Activated CD4-positive, alpha-beta T cell treated with anti-CD3 and anti-CD28 coated beads, Interleukin-2, amount 10 ng/mL, durations not matched to agents 7 days and 5 days (primary cell): Measurements from ENCODE around the gene ANKS3. TPM values are rescaled to one million over a fixed set of nuclear protein-coding genes. Genes with fewer than 3 reads are reported as not detected.

Source experiments
- CTCF ChIA-PET: fragments of 350-600 bp; sonication (Branson Sonifier 250); formaldehyde crosslinking; loops from one replicate; lab custom pipeline; 2021; ENCODE audit warnings: antibody characterized with exemption; lab: Charles Lee
- POLR2A ChIA-PET: fragments of 350-600 bp; sonication (Branson Sonifier 250); formaldehyde crosslinking; loops from one replicate; lab custom pipeline; 2021; ENCODE audit warnings: antibody characterized with exemption; lab: Charles Lee
- DNase-seq: peaks from one replicate; pipeline ENCODE4 v3.0.0-alpha.2; 2020
- H3K27ac Mint-ChIP-seq: one replicate; pipeline ENCODE4 v1.8.0; 2021; ENCODE audit warnings: mild to moderate bottlenecking, moderate library complexity, mixed read lengths
- H3K27me3 Mint-ChIP-seq: one replicate; pipeline ENCODE4 v1.8.0; 2021; ENCODE audit warnings: mixed read lengths
- H3K36me3 Mint-ChIP-seq: one replicate; pipeline ENCODE4 v1.8.0; 2021; ENCODE audit warnings: low read depth, mixed read lengths
- H3K4me1 Mint-ChIP-seq: one replicate; pipeline ENCODE4 v1.8.0; 2021; ENCODE audit warnings: mixed read lengths
- H3K4me3 Mint-ChIP-seq: one replicate; pipeline ENCODE4 v1.8.0; 2021; ENCODE audit warnings: mild to moderate bottlenecking, moderate library complexity, mixed read lengths
- H3K9me3 Mint-ChIP-seq: one replicate; pipeline ENCODE4 v1.8.0; 2021; ENCODE audit warnings: mixed read lengths
- total RNA-seq, 2 experiments: library from RNA; stranded (reverse); gene quantifications; one replicate each; pipeline ENCODE4 v1.2.3, GENCODE V29; 2021

Gene ANKS3
- total RNA-seq, 2 experiments from 2014 or later: 12.4 to 16.7 TPM

GRCh38 chr16:4682616-4683254 is 51.3 kb downstream of the ANKS3 start:
- no peak overlapping the region for H3K27ac Mint-ChIP-seq
- H3K36me3 Mint-ChIP-seq: peaks cover 21% of the 10 kb centered on the region
- no peaks in the 10 kb centered on the region for H3K9me3 Mint-ChIP-seq
- CTCF ChIA-PET: interaction anchor here (0.6 to 1.7 kb wide), 10 partner anchors 10 to 114 kb away, joined by 3 to 8 read pairs (median 3); partner anchors contain the start of gene DNAAF8
- DNase-seq: peak; percentile 46
- peaks cover 17% of the 10 kb centered on the region for H3K4me1 Mint-ChIP-seq
- no peak overlapping the region for H3K4me3 Mint-ChIP-seq
- H3K27me3 Mint-ChIP-seq: no peaks in the 10 kb centered on the region
- POLR2A ChIA-PET: no interaction called here

GRCh38 chr16:4682084-4682591 is 51.9 kb downstream of the ANKS3 start:
- POLR2A ChIA-PET: no interaction called here
- H3K4me1 Mint-ChIP-seq: peaks cover 22% of the 10 kb centered on the region
- no peak overlapping the region for H3K27ac Mint-ChIP-seq
- no peak overlapping the region for H3K4me3 Mint-ChIP-seq
- peaks cover 22% of the 10 kb centered on the region for H3K36me3 Mint-ChIP-seq
- CTCF ChIA-PET: interaction anchor here (0.8 to 1.7 kb wide), 8 partner anchors 10 to 53 kb away, joined by 3 to 8 read pairs (median 3); partner anchors contain the start of gene DNAAF8
- H3K27me3 Mint-ChIP-seq: no peaks in the 10 kb centered on the region
- H3K9me3 Mint-ChIP-seq: no peaks in the 10 kb centered on the region
- no peak for DNase-seq

GRCh38 chr16:4681471-4682083 is 52.5 kb downstream of the ANKS3 start:
- no peaks in the 10 kb centered on the region for H3K27me3 Mint-ChIP-seq
- DNase-seq: no peak
- POLR2A ChIA-PET: no interaction called here
- CTCF ChIA-PET: interaction anchor here (0.6 to 1.7 kb wide), 3 partner anchors 21 to 174 kb away, joined by 4 to 8 read pairs (median 4); no protein-coding TSS in a partner anchor
- peaks cover 28% of the 10 kb centered on the region for H3K4me1 Mint-ChIP-seq
- peaks cover 28% of the 10 kb centered on the region for H3K36me3 Mint-ChIP-seq
- peak overlapping the region; percentile 71 for H3K27ac Mint-ChIP-seq
- H3K9me3 Mint-ChIP-seq: no peaks in the 10 kb centered on the region
- H3K4me3 Mint-ChIP-seq: no peak overlapping the region

GRCh38 chr16:4680673-4681470 is 53.2 kb downstream of the ANKS3 start:
- Mint-ChIP-seq H3K4me3 (no peak overlapping the region), H3K9me3 (no peaks in the 10 kb centered on the region), H3K4me1 (peaks cover 35% of the 10 kb centered on the region), H3K36me3 (peaks cover 32% of the 10 kb centered on the region), H3K27ac (peak overlapping the region; percentile 50), H3K27me3 (no peaks in the 10 kb centered on the region)
- POLR2A ChIA-PET: no interaction called here
- DNase-seq: no peak
- CTCF ChIA-PET: interaction anchor here (0.6 to 1.8 kb wide), 3 partner anchors 20 to 173 kb away, joined by 4 to 5 read pairs (median 4); partner anchors contain the start of gene MGRN1

GRCh38 chr16:4679850-4680636 is 54.0 kb downstream of the ANKS3 start:
- Mint-ChIP-seq H3K27me3 (no peaks in the 10 kb centered on the region), H3K36me3 (peaks cover 27% of the 10 kb centered on the region), H3K27ac (peak overlapping the region; percentile 50), H3K4me1 (peaks cover 41% of the 10 kb centered on the region), H3K4me3 (no peak overlapping the region), H3K9me3 (no peaks in the 10 kb centered on the region)
- DNase-seq: no peak
- ChIA-PET POLR2A (no interaction called here), CTCF (interaction anchor here (1.7 to 1.8 kb wide), 2 partner anchors 19 to 56 kb away, joined by 4 to 5 read pairs; partner anchors contain the start of gene MGRN1)

GRCh38 chr16:4679156-4679849 is 54.8 kb downstream of the ANKS3 start:
- Mint-ChIP-seq H3K36me3 (peaks cover 23% of the 10 kb centered on the region), H3K4me1 (peaks cover 41% of the 10 kb centered on the region), H3K9me3 (no peaks in the 10 kb centered on the region), H3K4me3 (no peak overlapping the region), H3K27me3 (no peaks in the 10 kb centered on the region), H3K27ac (peak overlapping the region; percentile 79)
- CTCF ChIA-PET: interaction anchor here (1.8 kb wide), 1 partner anchor 55 kb away, joined by 5 read pairs; the partner anchor contains the start of gene MGRN1
- POLR2A ChIA-PET: no interaction called here
- no peak for DNase-seq

GRCh38 chr16:4678596-4678995 is 55.5 kb downstream of the ANKS3 start:
- POLR2A ChIA-PET: no interaction called here
- CTCF ChIA-PET: interaction anchor here (1.8 kb wide), 1 partner anchor 55 kb away, joined by 5 read pairs; the partner anchor contains the start of gene MGRN1
- Mint-ChIP-seq H3K4me1 (peaks cover 42% of the 10 kb centered on the region), H3K27me3 (no peaks in the 10 kb centered on the region), H3K9me3 (no peaks in the 10 kb centered on the region), H3K4me3 (no peak overlapping the region), H3K27ac (peak overlapping the region; percentile 79), H3K36me3 (peaks cover 25% of the 10 kb centered on the region)
- DNase-seq: no peak

- Mint-ChIP-seq H3K4me1 (peaks cover 42% of the 10 kb centered on the region), H3K4me3 (no peak overlapping the region), H3K9me3 (no peaks in the 10 kb centered on the region), H3K27me3 (no peaks in the 10 kb centered on the region), H3K27ac (peak overlapping the region; percentile 79), H3K36me3 (peaks cover 27% of the 10 kb centered on the region)
- no peak for DNase-seq
- CTCF ChIA-PET: interaction anchor here (1.8 kb wide), 1 partner anchor 14 kb away, joined by 5 read pairs; no protein-coding TSS in a partner anchor
- POLR2A ChIA-PET: no interaction called here
Observed at GRCh38 chr16:4677994-4678393, 56.1 kb downstream of the ANKS3 start.

- H3K9me3 Mint-ChIP-seq: no peaks in the 10 kb centered on the region
- H3K4me3 Mint-ChIP-seq: peak overlapping the region; percentile 66
- peaks cover 42% of the 10 kb centered on the region for H3K4me1 Mint-ChIP-seq
- DNase-seq: no peak
- peaks cover 27% of the 10 kb centered on the region for H3K36me3 Mint-ChIP-seq
- no peaks in the 10 kb centered on the region for H3K27me3 Mint-ChIP-seq
- ChIA-PET POLR2A (no interaction called here), CTCF (interaction anchor here (1.2 to 1.8 kb wide), 2 partner anchors 15 to 54 kb away, joined by 4 to 5 read pairs; no protein-coding TSS in a partner anchor)
- peak overlapping the region; percentile 99 for H3K27ac Mint-ChIP-seq
Observed at GRCh38 chr16:4677390-4677789, 56.7 kb downstream of the ANKS3 start.

GRCh38 chr16:4676831-4677230 is 57.2 kb downstream of the ANKS3 start:
- Mint-ChIP-seq H3K4me3 (peak overlapping the region; percentile 66), H3K9me3 (no peaks in the 10 kb centered on the region), H3K27ac (peak overlapping the region; percentile 99), H3K27me3 (no peaks in the 10 kb centered on the region), H3K4me1 (peaks cover 41% of the 10 kb centered on the region), H3K36me3 (peaks cover 29% of the 10 kb centered on the region)
- POLR2A ChIA-PET: no interaction called here
- DNase-seq: peak; percentile 19
- CTCF ChIA-PET: interaction anchor here (1.2 to 1.8 kb wide), 2 partner anchors 15 to 53 kb away, joined by 4 to 5 read pairs; no protein-coding TSS in a partner anchor
